Activated CD4-positive, alpha-beta memory T cell treated with anti-CD3 and anti-CD28 coated beads for 36 hours (primary cell): ENCODE measurements around the gene CDH6. TPM values are rescaled to one million over a fixed set of nuclear protein-coding genes. Genes with fewer than 3 reads are reported as not detected.

Source experiments
- CTCF ChIA-PET: fragments of 350-600 bp; sonication (Branson Sonifier 250); formaldehyde crosslinking; loops from one replicate; lab custom pipeline; 2021; ENCODE audit warnings: antibody characterized with exemption, inconsistent platforms; lab: Charles Lee
- POLR2A ChIA-PET: fragments of 350-600 bp; sonication (Branson Sonifier 250); formaldehyde crosslinking; loops from one replicate; lab custom pipeline; 2021; ENCODE audit warnings: antibody characterized with exemption; lab: Charles Lee
- DNase-seq: peaks from one replicate; pipeline ENCODE4 v3.0.0-alpha.2; 2020
- H3K27ac Mint-ChIP-seq: one replicate; pipeline ENCODE4 v1.8.0; 2021; ENCODE audit warnings: mixed read lengths
- H3K27me3 Mint-ChIP-seq: one replicate; pipeline ENCODE4 v1.8.0; 2021; ENCODE audit warnings: mixed read lengths
- H3K36me3 Mint-ChIP-seq: one replicate; pipeline ENCODE4 v1.8.0; 2021; ENCODE audit warnings: mixed read lengths
- H3K4me1 Mint-ChIP-seq: one replicate; pipeline ENCODE4 v1.8.0; 2021; ENCODE audit warnings: low read depth, mixed read lengths
- H3K4me3 Mint-ChIP-seq: one replicate; pipeline ENCODE4 v1.8.0; 2021; ENCODE audit warnings: mild to moderate bottlenecking, mixed read lengths
- H3K9me3 Mint-ChIP-seq: one replicate; pipeline ENCODE4 v1.8.0; 2021; ENCODE audit warnings: mixed read lengths
- intact Hi-C: fragments of 100-400 bp; cut with micrococcal nuclease; formaldehyde crosslinking; loops from one replicate; pipeline ENCODE4 v1.15.1; 2023
- total RNA-seq, 2 experiments: library from RNA; stranded (reverse); gene quantifications; one replicate each; pipeline ENCODE4 v1.2.3, GENCODE V29; 2021

Gene CDH6
- total RNA-seq: not detected

DNA sequence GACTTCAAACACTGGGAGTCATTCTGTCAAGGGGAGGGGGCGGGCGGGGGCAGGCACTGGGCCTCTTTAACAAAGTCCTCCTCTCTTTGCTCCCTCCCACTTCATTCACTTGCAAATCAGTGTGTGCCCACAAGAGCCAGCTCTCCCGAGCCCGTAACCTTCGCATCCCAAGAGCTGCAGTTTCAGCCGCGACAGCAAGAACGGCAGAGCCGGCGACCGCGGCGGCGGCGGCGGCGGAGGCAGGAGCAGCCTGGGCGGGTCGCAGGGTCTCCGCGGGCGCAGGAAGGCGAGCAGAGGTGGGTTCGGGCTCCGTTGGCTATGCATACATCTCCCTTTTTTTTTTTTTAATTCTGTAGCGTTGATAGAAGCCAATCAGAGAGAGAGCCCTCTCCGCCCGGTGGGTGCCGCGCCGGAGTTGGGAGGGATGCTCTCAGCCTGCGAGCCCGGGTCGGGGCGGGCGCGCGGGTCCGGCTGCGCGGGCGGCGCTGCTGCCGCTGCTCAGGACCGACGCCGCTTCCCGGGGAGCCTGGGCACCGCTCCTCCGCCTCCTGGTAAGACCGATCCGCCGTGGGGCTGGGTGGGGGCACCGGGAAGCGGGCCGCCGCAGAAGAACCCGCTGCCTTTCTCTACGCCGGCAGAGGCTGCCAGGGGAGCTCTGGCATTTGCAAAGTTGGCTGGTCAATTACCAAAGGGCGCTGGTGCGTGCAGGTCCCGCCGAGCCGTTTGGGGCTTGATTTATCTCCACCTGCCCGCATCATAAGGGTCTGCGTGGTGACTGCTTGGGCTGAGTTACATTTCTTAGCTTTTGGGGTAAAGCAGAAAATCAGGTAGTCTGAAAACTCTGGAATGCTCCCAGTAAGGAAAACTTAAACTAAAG is at the start of gene CDH6:
Gene CDH6, plus strand, starts transcription at position 96 of the 877 bp plus-strand sequence. CDS start 73,788 bp downstream, outside the sequence.
- ChIA-PET POLR2A (no interaction called here), CTCF (no interaction called here)
- DNase-seq: no peak
- H3K36me3 Mint-ChIP-seq: no peaks in the 10 kb centered on the region
- H3K9me3 Mint-ChIP-seq: no peaks in the 10 kb centered on the region
- intact Hi-C loops: no loop called here
- H3K4me3 Mint-ChIP-seq: no peak within 1 kb of the TSS
- peaks cover 39% of the 10 kb centered on the region for H3K27me3 Mint-ChIP-seq
- H3K4me1 Mint-ChIP-seq: peaks cover 10% of the 10 kb centered on the region
- H3K27ac Mint-ChIP-seq: no peak within 1 kb of the TSS

DNA sequence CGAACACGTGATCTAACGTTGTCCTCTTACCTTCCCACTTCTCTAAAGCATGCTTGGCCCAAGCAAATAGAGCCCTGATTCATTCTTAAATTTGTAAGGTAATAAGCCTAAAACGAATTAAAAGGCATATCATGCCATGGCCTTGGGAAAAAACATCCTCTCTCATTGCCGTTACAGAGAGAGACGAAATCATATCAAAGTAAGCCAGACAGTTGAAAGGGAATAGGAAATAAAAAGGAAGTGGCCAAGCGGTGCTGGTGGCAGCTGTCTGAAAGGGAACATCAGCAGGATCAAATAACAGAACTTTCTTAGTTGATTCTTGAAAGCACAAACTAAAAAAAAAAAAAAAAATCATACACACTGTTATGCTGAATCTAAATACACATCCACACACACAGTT is 49.1 kb upstream of the CDH6 start:
- Mint-ChIP-seq H3K36me3 (no peaks in the 10 kb centered on the region), H3K27ac (no peak overlapping the region), H3K9me3 (no peaks in the 10 kb centered on the region), H3K27me3 (no peaks in the 10 kb centered on the region), H3K4me1 (no peaks in the 10 kb centered on the region), H3K4me3 (no peak overlapping the region)
- intact Hi-C loops: no loop called here
- ChIA-PET CTCF (no interaction called here), POLR2A (no interaction called here)
- DNase-seq: no peak

GRCh38 chr5:31148959-31149475 is 44.5 kb upstream of the CDH6 start:
- H3K9me3 Mint-ChIP-seq: no peaks in the 10 kb centered on the region
- H3K4me3 Mint-ChIP-seq: no peak overlapping the region
- ChIA-PET CTCF (no interaction called here), POLR2A (no interaction called here)
- intact Hi-C loops: no loop called here
- H3K4me1 Mint-ChIP-seq: no peaks in the 10 kb centered on the region
- no peaks in the 10 kb centered on the region for H3K36me3 Mint-ChIP-seq
- no peak for DNase-seq
- no peak overlapping the region for H3K27ac Mint-ChIP-seq
- no peaks in the 10 kb centered on the region for H3K27me3 Mint-ChIP-seq

GRCh38 chr5:31153521-31153920 is 40.0 kb upstream of the CDH6 start:
- no peak overlapping the region for H3K27ac Mint-ChIP-seq
- DNase-seq: no peak
- CTCF ChIA-PET: no interaction called here
- no peaks in the 10 kb centered on the region for H3K4me1 Mint-ChIP-seq
- POLR2A ChIA-PET: no interaction called here
- no peaks in the 10 kb centered on the region for H3K9me3 Mint-ChIP-seq
- H3K27me3 Mint-ChIP-seq: no peaks in the 10 kb centered on the region
- no peaks in the 10 kb centered on the region for H3K36me3 Mint-ChIP-seq
- no peak overlapping the region for H3K4me3 Mint-ChIP-seq
- intact Hi-C loops: no loop called here

DNA sequence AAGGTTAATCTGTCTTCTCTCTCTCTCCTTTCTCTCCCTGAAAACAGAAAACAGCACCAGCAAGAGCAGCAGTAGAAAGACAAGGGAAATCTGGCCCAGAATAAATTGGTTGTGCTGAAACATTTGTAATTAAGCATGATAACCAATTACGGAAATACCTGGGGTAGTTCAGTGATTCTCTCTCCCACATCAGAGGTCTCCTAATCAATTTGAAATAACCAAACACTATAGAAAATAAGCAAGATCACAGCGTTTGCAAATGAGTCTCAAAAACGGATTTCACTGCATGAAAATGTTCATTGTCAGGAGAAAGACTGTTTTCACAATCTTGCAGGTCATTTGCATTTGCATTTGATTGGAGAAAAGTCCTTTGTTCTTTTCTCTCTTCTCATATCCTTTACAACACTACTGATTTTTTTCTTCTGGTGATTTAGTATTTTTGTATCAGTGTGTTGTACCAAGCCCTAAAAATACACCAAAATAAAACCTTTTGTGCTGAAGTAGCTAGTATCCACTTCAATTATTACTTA is 36.8 kb upstream of the CDH6 start:
- ChIA-PET POLR2A (no interaction called here), CTCF (no interaction called here)
- DNase-seq: no peak
- intact Hi-C loops: no loop called here
- Mint-ChIP-seq H3K27me3 (no peaks in the 10 kb centered on the region), H3K4me3 (no peak overlapping the region), H3K27ac (no peak overlapping the region), H3K36me3 (no peaks in the 10 kb centered on the region), H3K9me3 (no peaks in the 10 kb centered on the region), H3K4me1 (no peaks in the 10 kb centered on the region)

GRCh38 chr5:31157720-31158119 is 35.8 kb upstream of the CDH6 start:
- Mint-ChIP-seq H3K9me3 (no peaks in the 10 kb centered on the region), H3K4me3 (no peak overlapping the region), H3K27me3 (no peaks in the 10 kb centered on the region), H3K27ac (no peak overlapping the region), H3K4me1 (no peaks in the 10 kb centered on the region), H3K36me3 (no peaks in the 10 kb centered on the region)
- intact Hi-C loops: no loop called here
- no peak for DNase-seq
- ChIA-PET CTCF (no interaction called here), POLR2A (no interaction called here)

DNA sequence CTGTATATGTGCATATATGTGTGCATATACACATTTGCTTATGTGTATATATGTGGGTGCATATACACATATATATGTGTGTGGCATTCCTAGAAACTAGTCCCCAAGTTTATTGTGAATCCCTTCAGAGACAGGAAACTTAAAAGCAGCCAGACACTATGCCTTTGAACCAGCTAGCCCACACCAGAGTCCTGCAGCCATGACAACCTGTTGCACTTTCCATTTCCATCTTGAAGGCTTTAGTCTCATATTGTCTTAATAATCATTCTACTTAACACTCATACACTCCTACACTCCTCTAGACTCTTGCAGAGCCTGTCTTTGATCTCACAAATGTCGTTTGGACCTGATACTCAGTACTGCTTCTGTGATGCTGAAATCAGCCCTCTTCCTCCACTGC is 34.8 kb upstream of the CDH6 start:
- ChIA-PET POLR2A (no interaction called here), CTCF (no interaction called here)
- no peak for DNase-seq
- Mint-ChIP-seq H3K4me1 (no peaks in the 10 kb centered on the region), H3K9me3 (no peaks in the 10 kb centered on the region), H3K27ac (no peak overlapping the region), H3K4me3 (no peak overlapping the region), H3K36me3 (no peaks in the 10 kb centered on the region), H3K27me3 (no peaks in the 10 kb centered on the region)
- intact Hi-C loops: no loop called here

GRCh38 chr5:31161781-31162181 is 31.7 kb upstream of the CDH6 start:
- ChIA-PET POLR2A (no interaction called here), CTCF (no interaction called here)
- Mint-ChIP-seq H3K4me1 (no peaks in the 10 kb centered on the region), H3K9me3 (no peaks in the 10 kb centered on the region), H3K36me3 (no peaks in the 10 kb centered on the region), H3K27ac (no peak overlapping the region), H3K4me3 (no peak overlapping the region), H3K27me3 (no peaks in the 10 kb centered on the region)
- intact Hi-C loops: no loop called here
- DNase-seq: no peak

GRCh38 chr5:31165729-31166128 is 27.8 kb upstream of the CDH6 start:
- no peak for DNase-seq
- ChIA-PET POLR2A (no interaction called here), CTCF (no interaction called here)
- H3K9me3 Mint-ChIP-seq: no peaks in the 10 kb centered on the region
- no peaks in the 10 kb centered on the region for H3K4me1 Mint-ChIP-seq
- H3K36me3 Mint-ChIP-seq: no peaks in the 10 kb centered on the region
- intact Hi-C loops: no loop called here
- H3K27ac Mint-ChIP-seq: no peak overlapping the region
- H3K27me3 Mint-ChIP-seq: no peaks in the 10 kb centered on the region
- H3K4me3 Mint-ChIP-seq: no peak overlapping the region

DNA sequence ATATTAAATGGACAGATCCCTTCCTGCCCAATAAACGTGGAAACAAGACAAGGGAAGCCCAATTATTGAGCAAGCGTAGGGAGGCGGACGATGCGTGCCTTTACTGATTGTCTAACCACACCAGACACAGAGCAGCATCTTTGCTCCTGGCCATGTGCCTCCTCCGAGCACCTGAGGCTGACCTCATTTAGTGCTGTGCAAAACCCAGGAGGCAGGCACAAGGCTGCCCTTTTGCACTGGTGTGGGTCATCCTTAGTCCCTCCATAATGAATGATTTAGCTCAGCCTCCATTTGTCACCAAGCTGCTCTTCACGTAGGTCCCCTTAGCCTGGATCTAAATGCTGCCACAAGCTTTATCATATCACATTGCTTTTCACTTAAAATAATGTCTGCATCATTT is 24.1 kb upstream of the CDH6 start:
- Mint-ChIP-seq H3K4me3 (no peak overlapping the region), H3K36me3 (no peaks in the 10 kb centered on the region), H3K4me1 (no peaks in the 10 kb centered on the region), H3K9me3 (no peaks in the 10 kb centered on the region), H3K27ac (no peak overlapping the region), H3K27me3 (no peaks in the 10 kb centered on the region)
- DNase-seq: no peak
- intact Hi-C loops: no loop called here
- ChIA-PET CTCF (interaction anchor here (1.0 kb wide), 1 partner anchor 18 kb away, joined by 4 read pairs; no protein-coding TSS in a partner anchor), POLR2A (no interaction called here)

DNA sequence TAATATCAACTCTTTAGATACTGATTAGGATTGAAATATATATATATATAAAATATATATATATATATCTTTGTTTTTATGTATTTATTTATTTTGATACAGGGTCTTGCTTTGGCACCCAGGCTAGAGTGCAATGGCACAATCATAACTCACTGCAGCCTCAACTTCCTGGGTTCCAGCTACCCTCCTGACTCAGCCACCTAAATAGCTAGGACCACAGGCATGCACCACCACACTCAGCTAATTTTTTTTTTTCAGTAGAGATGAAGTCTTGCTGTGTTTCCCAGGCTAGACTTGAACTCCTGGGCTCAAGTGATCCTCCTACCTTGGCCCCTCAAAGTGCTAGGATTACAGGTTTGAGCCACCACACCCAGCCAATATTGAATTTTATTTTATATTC is 20.6 kb upstream of the CDH6 start:
- no peaks in the 10 kb centered on the region for H3K9me3 Mint-ChIP-seq
- CTCF ChIA-PET: no interaction called here
- no peaks in the 10 kb centered on the region for H3K4me1 Mint-ChIP-seq
- no peaks in the 10 kb centered on the region for H3K27me3 Mint-ChIP-seq
- H3K27ac Mint-ChIP-seq: no peak overlapping the region
- POLR2A ChIA-PET: no interaction called here
- intact Hi-C loops: no loop called here
- DNase-seq: no peak
- no peaks in the 10 kb centered on the region for H3K36me3 Mint-ChIP-seq
- no peak overlapping the region for H3K4me3 Mint-ChIP-seq

DNA sequence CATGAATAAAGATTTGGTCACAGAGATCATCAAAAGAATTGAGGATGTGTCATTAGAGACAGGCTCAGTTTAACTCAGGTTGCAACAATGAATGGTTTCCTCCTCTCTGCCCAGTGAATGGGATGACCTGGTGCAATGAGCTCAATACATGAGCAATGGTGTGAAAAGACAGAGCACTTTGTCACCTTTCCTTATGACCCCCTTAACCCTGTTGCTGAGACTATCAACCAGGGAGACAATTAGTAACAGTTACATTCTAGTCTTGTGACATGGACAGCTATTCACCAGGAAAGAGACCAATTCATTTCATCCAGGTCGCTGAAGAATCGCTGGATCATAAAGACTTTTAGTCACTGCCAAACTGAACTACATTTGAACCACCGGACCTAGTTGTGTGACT is 19.9 kb upstream of the CDH6 start:
- H3K9me3 Mint-ChIP-seq: no peaks in the 10 kb centered on the region
- CTCF ChIA-PET: no interaction called here
- POLR2A ChIA-PET: no interaction called here
- no peaks in the 10 kb centered on the region for H3K27me3 Mint-ChIP-seq
- H3K4me1 Mint-ChIP-seq: no peaks in the 10 kb centered on the region
- H3K36me3 Mint-ChIP-seq: no peaks in the 10 kb centered on the region
- DNase-seq: no peak
- H3K27ac Mint-ChIP-seq: no peak overlapping the region
- no peak overlapping the region for H3K4me3 Mint-ChIP-seq
- intact Hi-C loops: no loop called here
